HG03039 (cell line): Measurements from ENCODE around the gene GPR137.

Experiments
- ATAC-seq: cut with Tn5 transposase; IDR thresholded peaks from one replicate; pipeline ENCODE4 v1.9.1; 2021; ENCODE audit warnings: mild to moderate bottlenecking, moderate library complexity; ENCODE audit not compliant: unreplicated experiment

The GPR137 gene

GRCh38 chr11:64284048-64284961 is 1.3 kb upstream of the GPR137 start, which contains the start of gene BAD:
TSS of gene BAD (minus strand) at chr11:64284665. CDS start at chr11:64284368, 297 bp downstream.
- peak; percentile 55 for ATAC-seq

- no peak for ATAC-seq
These were observed 495 bp downstream of the GPR137 start for GRCh38 chr11:64285885-64286800.

GRCh38 chr11:64286801-64287159 is 1.1 kb downstream of the GPR137 start:
- ATAC-seq: no peak

- no peak for ATAC-seq
These were observed 2.2 kb downstream of the GPR137 start for GRCh38 chr11:64287676-64288352.

- no peak for ATAC-seq
These were observed 2.7 kb downstream of the GPR137 start for GRCh38 chr11:64288353-64288750.

- ATAC-seq: no peak
These were observed 3.4 kb downstream of the GPR137 start for GRCh38 chr11:64289002-64289564.

GRCh38 chr11:64290352-64291261 is 5.0 kb downstream of the GPR137 start:
- ATAC-seq: no peak

- ATAC-seq: no peak
These were observed 5.7 kb downstream of the GPR137 start, which contains the start of gene KCNK4 for GRCh38 chr11:64291262-64291751. TSS of gene KCNK4 (plus strand) at chr11:64291302. CDS start at chr11:64293019, 1,717 bp downstream.

- ATAC-seq: no peak
These were observed 6.3 kb downstream of the GPR137 start for GRCh38 chr11:64291752-64292459.

GRCh38 chr11:64292460-64293254 is 7.0 kb downstream of the GPR137 start:
- ATAC-seq: no peak

- ATAC-seq: no peak
These were observed 9.1 kb downstream of the GPR137 start for GRCh38 chr11:64294774-64295173.

GRCh38 chr11:64295760-64296159 is 10.1 kb downstream of the GPR137 start:
- ATAC-seq: no peak

- ATAC-seq: no peak
These were observed 10.6 kb downstream of the GPR137 start for GRCh38 chr11:64296236-64296635.

- ATAC-seq: no peak
These were observed 11.4 kb downstream of the GPR137 start for GRCh38 chr11:64296830-64297698.

- no peak for ATAC-seq
These were observed 12.2 kb downstream of the GPR137 start for GRCh38 chr11:64297699-64298358.
